ENCODE data around the gene LMO7.
"Not testable (repeated sequence)": the region's sequence is repeated elsewhere in the genome, so short reads cannot be mapped to it uniquely, and the experiment has no call there.

LMO7 gene

DNA sequence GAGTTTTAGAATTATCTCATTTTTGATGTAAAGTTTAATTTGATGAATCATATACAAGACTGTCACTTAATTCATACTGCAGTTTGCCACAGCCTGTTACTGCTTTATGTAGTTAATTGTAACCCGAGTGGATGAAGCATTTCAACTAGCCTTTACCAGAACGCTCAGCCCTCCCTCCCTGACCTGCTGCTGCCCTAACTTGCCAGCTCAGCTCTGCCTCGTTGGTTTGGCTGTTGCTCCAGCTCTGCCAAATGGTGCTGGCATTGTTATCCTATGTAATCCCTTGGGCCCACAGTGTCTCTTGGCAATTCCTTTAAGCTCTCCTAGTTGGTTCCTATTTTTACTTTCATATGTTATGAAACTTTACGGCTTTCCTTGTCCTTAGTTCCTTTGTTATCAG is 113.3 kb downstream of the LMO7 start:
- peak in 1 of 2 experiments; percentile 20 for DNase-seq

DNA sequence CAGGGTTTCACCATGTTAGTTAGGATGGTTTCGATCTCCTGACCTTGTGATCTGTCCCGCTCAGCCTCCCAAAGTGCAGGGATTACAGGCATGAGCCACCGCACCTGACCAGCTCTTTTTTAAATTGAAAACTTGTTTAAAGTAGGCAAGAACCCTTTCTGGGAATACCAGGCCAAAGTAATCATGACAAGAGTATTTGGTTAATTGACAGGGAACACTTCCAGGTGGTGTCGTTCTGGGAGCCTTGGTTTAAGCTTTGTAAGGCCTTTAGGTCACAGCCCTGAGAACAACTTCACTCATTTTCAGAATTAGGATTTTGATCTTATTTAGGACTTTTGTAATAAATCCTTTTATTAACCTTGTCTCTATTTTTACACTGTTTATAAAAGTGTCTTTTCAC is 115.2 kb downstream of the LMO7 start:
- no peak for DNase-seq

DNA sequence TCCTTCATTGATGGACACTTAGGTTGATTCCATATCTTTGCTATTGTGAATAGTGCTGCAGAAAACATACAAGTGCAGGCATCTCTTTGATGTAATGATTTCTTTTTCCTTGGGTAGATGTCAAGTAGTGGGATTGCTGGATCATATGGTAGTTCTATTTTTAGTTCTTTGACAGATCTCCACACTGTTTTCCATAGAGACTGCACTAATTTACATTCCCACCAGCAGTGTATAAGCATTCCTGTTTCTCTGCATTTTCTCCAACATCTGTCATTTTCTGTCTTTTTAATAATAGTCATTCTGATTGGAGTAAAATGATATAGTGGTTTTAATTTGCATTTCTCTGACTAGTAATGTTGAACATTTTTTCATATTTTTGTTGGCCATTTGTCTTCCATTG is 116.7 kb downstream of the LMO7 start:
- DNase-seq: no peak

DNA sequence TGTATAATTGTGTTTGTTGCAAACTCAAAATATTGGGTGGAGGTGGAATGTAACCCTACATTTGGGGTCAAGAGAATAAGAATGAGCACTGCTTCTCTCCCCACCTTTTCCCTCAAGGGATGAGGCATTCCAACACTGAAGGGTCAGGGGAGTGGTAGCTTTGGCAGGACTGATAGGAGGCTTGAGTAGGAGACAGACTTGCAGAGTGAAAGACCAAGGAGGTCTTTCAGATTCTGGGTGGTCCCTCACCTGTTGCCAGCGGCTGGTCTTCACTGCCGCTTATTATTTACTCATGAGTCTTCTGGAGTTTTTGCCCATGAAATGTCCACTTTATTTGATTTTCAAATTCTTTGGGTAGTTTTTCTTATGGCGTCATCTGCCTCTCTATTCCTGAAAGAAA is 118.8 kb downstream of the LMO7 start:
- no peak for DNase-seq

DNA sequence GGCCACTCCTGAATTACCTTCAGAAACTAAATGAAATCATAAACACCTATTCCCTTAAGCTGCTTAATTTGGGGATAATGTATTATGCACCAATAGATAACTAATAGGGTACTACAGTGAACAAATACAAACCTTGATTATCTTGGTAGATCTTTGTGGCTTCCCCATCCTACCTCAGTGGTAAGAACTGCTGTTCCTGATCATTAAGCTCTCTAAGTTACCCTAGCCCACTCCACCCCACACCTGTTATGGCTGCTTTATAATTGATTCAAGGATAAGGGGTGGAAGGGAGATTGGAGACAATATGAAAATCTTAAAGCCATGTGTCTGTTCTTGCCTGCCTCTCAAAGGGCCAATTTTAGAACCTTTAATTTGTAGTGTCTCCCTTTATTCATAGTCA is 121.2 kb downstream of the LMO7 start:
- no peak for DNase-seq

DNA sequence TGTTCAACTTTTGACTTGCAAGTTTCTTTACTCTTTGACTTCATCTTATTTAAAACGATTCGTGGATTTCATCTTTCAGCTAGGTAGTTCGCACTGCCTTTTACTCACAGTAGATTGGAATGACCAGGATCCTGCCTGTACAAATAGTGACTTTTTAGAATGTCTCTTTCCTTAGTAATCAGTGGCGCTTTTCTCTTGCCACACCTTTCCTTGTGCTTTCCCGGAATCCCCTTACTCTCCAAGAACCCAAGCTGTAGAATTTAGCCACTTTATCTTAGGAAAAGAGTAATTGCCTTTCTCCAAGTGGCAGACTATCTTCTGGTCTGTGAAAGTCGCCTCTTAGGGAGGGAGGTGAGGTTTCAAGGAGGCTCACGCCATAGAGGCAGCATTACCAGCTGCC is 123.4 kb downstream of the LMO7 start:
- no peak for DNase-seq

DNA sequence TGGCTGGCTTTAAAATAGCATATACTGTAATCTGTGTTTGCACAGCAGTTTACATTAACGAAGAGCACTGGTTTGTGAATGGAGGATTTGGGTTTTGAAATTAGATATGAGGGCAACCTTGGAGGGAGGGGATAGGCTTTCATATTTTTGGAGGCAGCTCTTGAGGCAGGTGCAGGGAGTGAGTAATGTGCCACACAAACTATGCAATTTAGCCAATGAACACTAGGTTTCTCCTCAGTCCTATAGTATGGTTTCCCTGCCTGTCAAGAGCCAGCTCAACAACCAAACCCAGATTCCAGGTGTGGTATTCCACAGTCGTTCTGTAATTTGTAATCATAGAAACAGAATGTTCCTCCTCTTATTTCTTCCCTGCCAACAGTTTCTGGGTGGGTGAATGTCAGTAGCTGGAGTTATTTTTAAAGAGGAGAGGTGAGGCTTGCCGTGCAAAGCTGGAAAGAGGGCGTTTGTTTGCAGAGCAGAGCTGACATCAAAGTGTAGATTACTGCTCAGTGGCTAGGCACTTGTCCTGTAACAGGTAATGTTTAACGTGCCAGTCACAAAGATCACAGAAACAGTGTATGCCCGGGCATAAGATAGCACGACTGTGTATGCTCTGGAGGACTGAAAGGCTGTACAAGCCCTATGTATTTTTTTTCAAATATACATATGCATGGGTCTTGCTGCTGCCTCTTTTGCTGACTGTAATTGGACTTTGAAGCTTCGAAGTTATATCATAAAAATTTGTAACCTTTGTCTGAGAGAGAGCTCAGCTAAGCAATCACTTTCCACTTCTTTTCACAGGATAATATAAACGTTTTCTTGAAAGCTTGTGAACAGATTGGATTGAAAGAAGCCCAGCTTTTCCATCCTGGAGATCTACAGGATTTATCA is 124.2 kb downstream of the LMO7 start:
- DNase-seq: no peak

DNA sequence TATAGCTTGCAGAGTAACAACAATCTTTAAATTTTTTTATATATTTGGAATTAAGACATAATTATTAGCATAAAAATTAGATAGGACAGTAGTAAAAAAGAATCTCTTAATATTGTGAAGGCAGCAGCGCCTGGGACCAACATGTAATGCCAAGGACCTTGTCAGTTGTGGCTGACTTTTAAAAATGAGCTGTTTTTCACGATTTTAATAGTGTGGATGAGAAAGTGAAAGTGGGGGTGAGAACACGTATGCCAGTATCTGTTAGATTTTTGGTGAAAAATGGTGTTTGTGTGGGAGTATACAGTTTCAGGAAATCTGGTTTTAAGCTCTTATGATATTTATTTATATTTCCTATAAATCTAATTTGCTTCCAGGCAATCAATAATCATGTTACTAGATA is 125.2 kb downstream of the LMO7 start:
- no peak for DNase-seq

DNA sequence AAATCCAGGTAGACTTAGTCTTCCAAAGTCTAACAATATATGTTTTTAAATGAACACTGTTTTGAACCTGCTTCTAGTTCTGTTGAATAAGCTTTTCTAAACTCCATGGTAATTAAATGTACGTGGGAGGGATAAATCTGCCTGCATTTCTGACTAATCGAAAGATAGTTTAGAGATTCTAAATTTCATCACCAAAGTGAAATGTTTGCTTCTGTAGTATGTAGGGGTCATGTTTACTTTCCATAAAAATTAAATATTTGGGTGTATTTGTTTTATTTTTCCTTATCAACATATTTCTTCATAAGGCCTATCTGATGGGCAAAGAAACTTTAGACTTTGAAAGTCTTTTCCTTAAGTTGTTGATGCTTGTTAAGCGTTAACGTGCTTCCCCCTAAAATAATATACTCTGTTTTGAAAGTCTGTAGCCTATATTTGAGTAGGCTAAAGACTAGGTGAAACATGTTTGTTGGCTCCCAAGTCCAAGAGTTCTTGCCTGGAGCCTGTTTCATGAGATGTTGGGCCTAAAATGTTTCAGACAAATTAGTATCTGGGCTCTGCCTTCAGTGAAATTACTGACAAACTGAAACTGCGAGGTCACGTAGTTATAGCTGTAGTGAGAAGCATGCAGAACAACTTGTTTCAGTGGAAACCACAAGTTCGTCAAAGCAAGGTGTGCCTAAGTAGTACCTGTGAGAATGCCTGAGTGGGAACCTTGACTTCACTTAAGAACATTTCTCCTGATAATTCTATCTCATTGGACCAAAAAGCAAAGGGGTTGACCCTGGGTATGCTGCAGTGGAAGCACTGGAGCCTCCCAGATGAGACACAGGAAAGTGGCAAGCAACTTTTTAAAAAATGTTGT is 126.2 kb downstream of the LMO7 start:
- DNase-seq: no peak

DNA sequence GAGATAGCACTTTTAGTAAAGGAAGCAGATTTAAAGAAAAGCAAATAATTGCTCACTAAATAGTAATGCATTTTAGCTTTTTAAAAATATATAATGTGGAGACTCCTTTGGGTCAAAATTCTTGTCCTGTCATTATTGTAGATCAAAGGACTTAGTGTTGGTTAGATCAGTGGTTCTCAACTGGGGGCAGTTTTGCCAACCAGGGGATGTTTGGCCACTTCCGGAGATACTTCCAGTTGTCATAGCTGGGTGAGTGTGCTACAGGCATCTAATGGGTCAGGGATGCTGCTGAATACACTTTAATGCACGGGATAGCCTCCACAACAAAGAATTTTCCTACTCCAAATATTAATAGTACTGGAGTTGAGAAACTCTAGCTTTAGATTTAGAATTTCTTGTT is 126.8 kb downstream of the LMO7 start:
- no peak for DNase-seq

DNA sequence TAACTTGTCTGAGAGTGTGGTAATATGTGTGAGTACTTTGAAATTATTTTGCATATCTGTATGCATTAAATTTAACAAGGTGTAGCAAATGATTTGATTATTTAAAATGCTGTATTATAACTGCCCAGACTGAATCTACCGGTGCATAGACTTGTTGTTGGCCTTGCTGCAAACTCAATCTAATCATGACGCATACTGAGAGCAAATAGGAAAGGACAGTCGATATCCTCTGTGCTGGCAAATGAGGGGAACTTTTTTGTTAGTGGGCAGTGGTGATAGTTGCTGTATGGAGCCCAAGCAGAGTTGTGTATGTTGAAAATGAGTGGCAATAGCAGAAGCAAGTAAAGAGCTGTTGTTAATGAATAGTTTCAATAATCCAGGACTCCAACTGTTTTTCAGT is 127.4 kb downstream of the LMO7 start:
- DNase-seq: no peak

DNA sequence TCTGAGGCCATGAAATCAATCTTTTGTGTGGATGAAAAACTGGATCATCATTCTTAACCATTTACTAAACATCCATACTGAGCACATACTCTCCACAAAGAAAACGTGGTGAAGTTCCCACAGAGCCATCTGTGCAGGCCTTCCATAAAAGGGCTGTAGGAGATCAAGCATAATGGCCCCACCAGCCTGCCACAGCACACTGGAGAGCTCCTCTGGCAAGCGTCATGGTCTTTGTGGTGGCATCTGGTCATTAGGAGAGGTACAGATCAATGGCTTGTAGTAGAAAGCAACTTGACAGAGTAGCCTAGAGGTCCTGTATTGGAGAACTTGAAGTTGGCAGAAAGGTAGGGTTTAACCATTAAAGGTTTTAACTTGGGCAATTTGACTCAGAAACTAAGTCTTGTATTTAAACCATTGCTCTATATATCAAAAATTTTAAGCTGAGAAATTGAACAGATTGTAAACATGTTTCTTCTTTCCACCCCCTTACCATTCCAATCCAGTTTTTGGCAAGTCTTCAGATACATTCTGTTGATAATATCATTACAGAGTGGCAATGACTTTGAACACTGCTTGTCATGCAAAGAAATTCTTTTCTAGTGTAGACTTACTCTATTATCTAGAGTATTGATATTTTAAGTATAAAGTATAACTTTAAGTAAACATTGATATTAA is 128.3 kb downstream of the LMO7 start:
- peak; percentile 24 to 42 for DNase-seq

DNA sequence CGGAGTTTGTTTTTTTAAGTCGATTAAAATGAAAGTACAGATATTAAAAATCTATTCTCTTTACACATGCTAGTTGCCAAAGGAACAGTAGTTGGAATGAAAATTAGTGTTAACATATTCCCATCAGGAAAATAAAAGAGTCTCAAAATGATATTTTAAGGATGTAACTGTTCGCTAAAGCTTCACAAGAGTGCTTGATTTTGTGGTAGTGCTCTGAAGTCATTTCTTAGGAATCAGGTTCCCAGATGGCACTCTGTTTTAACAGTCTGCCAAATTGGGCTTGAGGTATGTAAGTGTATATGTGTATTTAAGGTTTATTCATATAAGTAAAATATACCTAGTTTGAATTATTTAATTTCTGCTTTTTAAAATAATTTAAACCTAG is 128.8 kb downstream of the LMO7 start:
- peak in 1 of 2 experiments; percentile 15 for DNase-seq

DNA sequence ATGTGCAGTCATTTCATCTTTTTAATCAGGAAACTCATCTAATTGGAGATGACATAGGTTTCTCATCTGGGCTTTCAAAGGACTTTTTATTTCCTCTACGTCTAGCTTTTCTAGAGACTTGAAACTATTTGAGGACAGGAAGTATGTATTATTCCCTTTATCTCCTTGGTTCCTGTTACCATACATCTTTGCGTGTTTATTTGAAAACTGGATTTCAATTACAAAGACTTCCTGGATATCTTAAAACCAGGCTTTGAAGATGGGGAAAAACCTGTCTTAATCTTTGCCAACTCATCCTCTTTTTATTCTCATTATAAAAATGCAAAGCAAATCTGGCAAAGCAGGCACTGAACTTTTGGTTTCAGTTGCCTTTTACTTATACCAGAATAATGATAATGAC is 130.5 kb downstream of the LMO7 start:
- DNase-seq: no peak

DNA sequence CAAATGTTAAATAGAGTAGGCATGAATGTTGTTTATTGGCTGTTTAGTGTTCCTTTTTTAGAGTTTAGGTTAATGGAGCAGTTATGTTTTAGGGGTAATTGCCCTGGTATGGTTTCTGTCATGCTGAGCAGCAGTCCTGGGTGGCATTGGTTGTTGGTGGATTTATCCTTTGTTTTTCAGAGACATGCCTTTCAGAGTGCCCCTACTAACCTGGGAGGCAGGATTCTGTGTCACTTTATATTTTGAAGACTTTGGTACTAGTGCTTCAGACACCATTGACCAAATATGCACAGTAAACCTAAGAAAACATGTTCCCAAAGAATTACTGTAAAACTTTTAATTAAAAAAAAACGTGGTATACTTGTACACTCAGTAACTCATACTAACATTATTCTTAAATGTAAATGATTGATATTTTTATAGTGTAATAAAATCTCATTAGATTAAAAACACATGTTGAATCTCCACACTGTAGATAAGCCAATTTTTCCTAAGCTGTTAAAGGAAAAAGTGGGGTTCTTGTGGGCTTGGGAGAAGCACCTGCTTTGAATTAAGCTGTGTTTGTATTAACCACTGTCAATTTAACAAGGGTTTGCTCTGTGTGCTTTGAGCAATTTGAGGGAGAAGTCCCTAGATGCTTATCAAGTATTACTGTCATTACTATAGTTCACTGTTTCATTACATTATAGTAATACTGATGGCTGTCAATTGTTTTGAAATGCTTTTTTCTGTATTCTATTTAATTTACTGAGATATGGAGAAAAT is 133.2 kb downstream of the LMO7 start:
- DNase-seq: no peak

DNA sequence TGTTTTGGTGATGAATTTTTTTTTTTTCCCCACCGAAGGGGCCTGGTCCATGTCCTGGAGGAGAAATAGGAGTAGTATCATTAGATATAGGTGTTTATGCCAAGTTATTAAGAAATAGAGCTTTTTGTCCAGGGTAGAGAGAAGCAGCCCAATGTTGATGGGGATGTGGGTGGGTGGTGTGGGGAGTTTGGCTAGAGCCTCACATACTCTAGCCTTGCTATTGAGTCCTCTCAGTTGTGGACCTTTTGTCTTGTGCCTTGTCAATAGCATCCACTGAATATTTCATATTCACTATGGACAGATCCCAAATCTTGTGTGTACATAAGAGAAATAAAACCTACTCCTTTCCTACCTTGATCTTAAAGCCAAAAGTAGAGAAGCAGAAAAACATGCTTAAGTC is 134.0 kb downstream of the LMO7 start:
- no peak for DNase-seq

DNA sequence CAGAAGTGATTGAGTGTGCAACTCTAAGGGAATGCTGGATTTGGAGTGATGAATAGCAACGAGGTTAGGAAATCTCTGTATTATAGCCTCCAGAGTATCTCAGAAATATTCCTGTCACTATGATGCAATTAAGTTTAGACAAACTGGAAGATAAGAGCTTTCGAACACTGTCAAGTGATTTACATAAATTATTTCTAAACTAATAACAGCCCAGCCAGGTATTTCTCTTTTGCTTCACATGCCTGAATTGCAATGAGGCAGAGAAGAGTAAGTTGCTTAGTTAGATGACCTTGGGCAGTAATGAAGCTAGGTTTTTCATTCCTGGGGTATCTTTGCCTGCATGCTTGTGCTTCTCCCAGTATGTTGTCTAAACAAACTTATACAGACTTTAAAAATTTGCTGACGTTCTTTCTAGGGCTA is 134.5 kb downstream of the LMO7 start:
- DNase-seq: no peak

DNA sequence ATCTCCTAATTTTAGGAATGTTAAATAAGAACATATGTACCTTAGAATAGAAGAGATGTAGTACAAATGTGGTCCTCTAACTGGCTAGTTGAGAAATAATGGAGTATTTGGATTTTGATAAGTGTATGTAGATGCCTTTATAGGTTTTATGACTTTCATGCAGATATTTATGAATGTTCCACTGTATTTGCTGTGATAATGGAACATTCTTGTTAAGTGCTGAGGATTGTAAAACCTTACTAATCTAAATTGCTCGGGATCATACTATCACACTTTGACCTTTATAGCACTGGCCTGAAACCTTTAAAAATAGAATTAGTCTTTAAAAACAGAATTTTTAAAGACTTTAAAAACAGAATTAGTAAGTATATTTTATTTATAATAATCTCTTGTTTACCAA is 135.1 kb downstream of the LMO7 start:
- DNase-seq: no peak

DNA sequence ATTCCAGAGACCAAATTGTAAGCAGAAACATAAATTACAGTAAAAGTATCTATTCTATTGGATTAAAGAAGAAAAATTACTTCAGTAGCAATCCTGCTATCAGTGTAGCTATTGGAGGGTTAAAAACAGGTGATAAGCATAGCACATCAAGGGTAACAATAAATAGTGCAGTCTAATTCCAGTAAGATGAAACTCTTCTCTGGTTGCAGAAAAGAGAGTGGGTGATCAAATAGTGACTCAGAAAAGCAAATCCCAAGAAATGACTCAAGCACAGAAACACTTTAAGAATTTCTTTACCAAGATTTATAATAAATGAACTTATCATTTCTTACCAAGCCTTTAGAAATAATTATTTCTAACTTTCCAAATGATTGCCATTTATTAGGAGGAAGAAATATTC is 135.7 kb downstream of the LMO7 start:
- no peak for DNase-seq

DNA sequence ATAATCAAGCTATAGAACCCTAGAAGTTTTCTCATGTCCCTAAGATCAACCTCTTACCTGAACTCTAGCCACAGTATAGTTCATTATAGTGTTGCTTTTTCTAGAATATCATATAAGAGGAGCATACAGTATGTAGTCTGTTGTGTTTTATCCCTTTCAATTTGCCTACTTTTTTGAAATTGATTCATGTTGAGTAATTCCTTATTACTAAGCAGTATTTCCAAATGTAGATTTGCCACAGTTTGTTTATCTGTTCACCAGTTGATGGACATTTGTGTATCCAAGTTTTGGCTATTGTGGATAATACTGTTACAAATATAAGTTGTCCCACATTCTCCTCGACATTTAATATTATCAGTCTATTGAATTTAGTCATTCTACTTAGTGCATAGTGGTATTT is 138.0 kb downstream of the LMO7 start:
- DNase-seq: no peak

DNA sequence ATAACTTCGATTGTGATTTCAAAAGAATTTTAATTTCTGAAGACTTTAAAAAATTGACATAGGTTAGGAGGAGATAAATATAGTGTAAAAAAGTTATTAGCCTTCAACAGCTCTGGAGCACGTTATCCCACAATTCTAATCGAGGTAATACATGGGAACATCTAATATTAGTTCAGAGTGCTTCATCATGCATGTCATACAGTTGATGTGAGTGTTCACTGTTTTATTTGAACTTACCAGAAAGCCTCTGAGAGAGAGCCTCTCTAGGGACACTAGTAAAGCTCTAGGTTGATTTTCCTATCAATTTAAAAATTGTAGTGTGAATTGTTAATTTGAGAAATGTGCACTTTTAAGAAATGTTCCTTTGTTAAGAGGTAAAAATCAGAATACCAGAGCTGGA is 140.4 kb downstream of the LMO7 start:
- no peak for DNase-seq

DNA sequence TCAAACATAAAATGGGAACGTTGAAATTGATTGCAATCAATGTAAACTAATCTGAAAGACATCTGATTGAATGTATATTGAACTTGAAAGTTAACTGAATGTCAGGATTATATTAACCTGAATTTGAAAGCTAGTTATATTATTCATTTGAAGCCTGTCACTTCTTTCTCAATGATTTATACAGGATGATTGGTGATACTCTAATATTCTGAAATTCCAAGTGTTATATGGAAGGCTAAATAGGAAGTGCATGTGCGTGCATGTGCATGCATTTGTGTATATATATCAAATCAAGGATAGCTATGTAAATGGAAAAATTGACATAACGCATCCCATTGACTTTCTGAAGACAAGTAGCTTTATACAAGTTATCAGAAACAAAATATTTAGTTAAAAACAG is 143.3 kb downstream of the LMO7 start:
- DNase-seq: no peak

DNA sequence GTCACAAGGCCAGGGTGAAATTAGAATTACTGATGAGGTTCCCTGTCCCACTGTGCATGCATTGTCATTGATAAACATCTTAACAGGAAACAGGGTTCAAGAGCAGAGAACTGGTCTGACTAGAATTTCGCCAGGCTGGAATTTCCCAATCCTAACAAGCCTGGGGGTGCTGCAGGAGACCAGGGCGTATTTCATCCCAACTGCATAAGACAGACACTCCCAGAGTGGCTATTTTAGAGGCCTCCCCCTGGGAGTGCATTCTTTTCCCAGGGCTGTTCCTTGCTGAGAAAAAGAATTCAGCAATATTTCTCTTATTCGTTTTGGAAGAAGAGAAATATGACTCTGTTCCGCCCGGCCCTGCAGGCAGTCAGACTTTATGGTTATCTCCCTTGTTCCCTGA is 144.0 kb downstream of the LMO7 start:
- DNase-seq: not testable (repeated sequence)

All from NCI-H524 (cell line).